Thoracic aorta (tissue), 2 donors: Measurements from ENCODE around the gene PCARE. TPM values are rescaled to one million over a fixed set of nuclear protein-coding genes. Genes with fewer than 3 reads are reported as not detected.

Source experiments
- ATAC-seq: fragments of 150-250 bp; one replicate; pipeline ENCODE4 v1.8.0; 2017; ENCODE audit warnings: low read depth; ENCODE audit not compliant: insufficient number of reproducible peaks, low FRiP score
- DNase-seq: peaks from one replicate; pipeline ENCODE4 v3.0.0-alpha.2; 2020; ENCODE audit warnings: low spot score
- H3K27ac ChIP-seq, 2 donors: fragments of 200-600 bp; sonication (generic); 1 replicate in 1 of 2; 2 replicates in 1 of 2; pipeline ENCODE4 v1.5.1; 2016; ENCODE audit warnings: mild to moderate bottlenecking in 2 of 2, moderate library complexity in 2 of 2
- H3K27me3 ChIP-seq: fragments of 200-600 bp; sonication (generic); replicated peaks from 2 replicates; pipeline ENCODE4 v1.6.0; 2016; ENCODE audit warnings: mild to moderate bottlenecking; ENCODE audit not compliant: insufficient read depth
- H3K36me3 ChIP-seq: fragments of 200-600 bp; sonication (generic); one replicate; pipeline ENCODE4 v1.5.1; 2016
- H3K4me1 ChIP-seq, 2 donors: fragments of 200-600 bp; sonication (generic); 1 replicate in 1 of 2; 2 replicates in 1 of 2; pipeline versions ENCODE4 v1.5.1 to v1.6.0; 2016; ENCODE audit warnings: low read depth in 2 of 2, mild to moderate bottlenecking in 1 of 2; ENCODE audit not compliant: control insufficient read depth in 1 of 2
- H3K4me3 ChIP-seq: fragments of 200-600 bp; sonication (generic); 2 replicates; pipeline ENCODE4 v1.5.1; 2016; ENCODE audit warnings: mild to moderate bottlenecking
- H3K9me3 ChIP-seq: fragments of 200-600 bp; sonication (generic); 2 replicates; pipeline ENCODE4 v1.5.1; 2016
- CTCF ChIP-seq: fragments of 200-600 bp; sonication (generic); IDR thresholded peaks from one replicate; pipeline ENCODE4 v1.5.1; 2019; ENCODE audit warnings: antibody characterized with exemption
- total RNA-seq, 2 donors: library from RNA; depleted of rRNA; stranded (reverse); fragments of >200 nt; gene quantifications; one replicate each; pipeline versions ENCODE4 v1.1.0 to v1.2.3, GENCODE V29; 2016

Gene PCARE
- total RNA-seq, 2 donors from 2014 or later = not detected

GRCh38 chr2:29115797-29116781 lies 41.8 kb upstream of the PCARE start:
- H3K9me3 ChIP-seq = no peaks in the 10 kb centered on the region
- H3K27ac ChIP-seq = peak overlapping the region; percentile 56 to 68
- DNase-seq (peak; percentile 50), ATAC-seq (peak; percentile 14)
- H3K36me3 ChIP-seq = no peaks in the 10 kb centered on the region
- H3K27me3 ChIP-seq = no peaks in the 10 kb centered on the region
- peak overlapping the region; percentile 83 for H3K4me3 ChIP-seq
- no peak for TF ChIP-seq CTCF
- peaks cover 17 to 39% of the 10 kb centered on the region in 2 donors for H3K4me1 ChIP-seq

GRCh38 chr2:29114946-29115609 lies 40.8 kb upstream of the PCARE start, which contains the start of gene CLIP4:
Gene CLIP4 (plus strand): TSS chr2:29115415. CDS start chr2:29121389, 5,974 bp downstream.
- Histone ChIP-seq H3K4me3 (peak within 1 kb of the TSS; percentile 83), H3K9me3 (no peaks in the 10 kb centered on the region), H3K36me3 (no peaks in the 10 kb centered on the region), H3K27ac (peak within 1 kb of the TSS; percentile 56 to 71), H3K4me1 (peaks cover 13 to 33% of the 10 kb centered on the region in 2 donors), H3K27me3 (no peaks in the 10 kb centered on the region)
- no peak for DNase-seq
- no peak for TF ChIP-seq CTCF
- ATAC-seq = peak; percentile 54

- peaks cover 13 to 33% of the 10 kb centered on the region in 2 donors for H3K4me1 ChIP-seq
- H3K9me3 ChIP-seq = no peaks in the 10 kb centered on the region
- no peaks in the 10 kb centered on the region for H3K27me3 ChIP-seq
- ATAC-seq (no peak), DNase-seq (no peak)
- peak overlapping the region; percentile 83 for H3K4me3 ChIP-seq
- TF ChIP-seq CTCF = no peak
- H3K36me3 ChIP-seq = no peaks in the 10 kb centered on the region
- peak overlapping the region; percentile 44 to 71 for H3K27ac ChIP-seq
These were observed 40.2 kb upstream of the PCARE start for GRCh38 chr2:29114586-29114945.

- Histone ChIP-seq H3K27ac (no peak overlapping the region), H3K9me3 (no peaks in the 10 kb centered on the region), H3K36me3 (no peaks in the 10 kb centered on the region), H3K4me3 (no peak overlapping the region), H3K27me3 (no peaks in the 10 kb centered on the region), H3K4me1 (peaks cover 13 to 33% of the 10 kb centered on the region in 2 donors)
- TF ChIP-seq CTCF = no peak
- DNase-seq (no peak), ATAC-seq (no peak)
These were observed 39.6 kb upstream of the PCARE start for GRCh38 chr2:29113891-29114321.

GRCh38 chr2:29113027-29113686 lies 38.8 kb upstream of the PCARE start:
- H3K36me3 ChIP-seq = no peaks in the 10 kb centered on the region
- ATAC-seq (no peak), DNase-seq (no peak)
- no peak overlapping the region for H3K4me3 ChIP-seq
- H3K9me3 ChIP-seq = no peaks in the 10 kb centered on the region
- H3K4me1 ChIP-seq = peaks cover 13 to 28% of the 10 kb centered on the region in 2 donors
- no peaks in the 10 kb centered on the region for H3K27me3 ChIP-seq
- H3K27ac ChIP-seq = no peak overlapping the region
- TF ChIP-seq CTCF = no peak
